Activated CD8-positive, alpha-beta memory T cell treated with anti-CD3 and anti-CD28 coated beads, Interleukin-2, amount 50 U/mL, for 1 hour (primary cell): ENCODE data around the gene ZNF865.

ENCODE experiments used
- DNase-seq: peaks from one replicate; pipeline ENCODE4 v3.0.0-alpha.2; 2020; ENCODE audit errors: extremely low read depth

Gene ZNF865

GRCh38 chr19:55605207-55605636 is 225 bp upstream of the ZNF865 start:
- DNase-seq: peak; percentile 95

- DNase-seq: no peak
Observed at GRCh38 chr19:55606471-55606787, 982 bp downstream of the ZNF865 start.

GRCh38 chr19:55606817-55607216 is 1.4 kb downstream of the ZNF865 start:
- DNase-seq: no peak

GRCh38 chr19:55609326-55609725 is 3.9 kb downstream of the ZNF865 start:
- DNase-seq: no peak

GRCh38 chr19:55611300-55611982 is 6.0 kb downstream of the ZNF865 start:
- no peak for DNase-seq

- DNase-seq: no peak
Observed at GRCh38 chr19:55611983-55612645, 6.7 kb downstream of the ZNF865 start.

- DNase-seq: no peak
Observed at GRCh38 chr19:55613396-55613795, 7.9 kb downstream of the ZNF865 start.

GRCh38 chr19:55613930-55614710 is 8.7 kb downstream of the ZNF865 start:
- DNase-seq: no peak

- DNase-seq: no peak
Observed at GRCh38 chr19:55614711-55615542, 9.5 kb downstream of the ZNF865 start.

- DNase-seq: no peak
Observed at GRCh38 chr19:55615543-55616394, 10.3 kb downstream of the ZNF865 start.

GRCh38 chr19:55616395-55616875 is 11.0 kb downstream of the ZNF865 start:
- no peak for DNase-seq

GRCh38 chr19:55617426-55617825 is 12.0 kb downstream of the ZNF865 start:
- DNase-seq: no peak

- DNase-seq: no peak
Observed at GRCh38 chr19:55618426-55618825, 13.0 kb downstream of the ZNF865 start.

GRCh38 chr19:55619286-55619685 is 13.8 kb downstream of the ZNF865 start:
- DNase-seq: no peak

- DNase-seq: no peak
Observed at GRCh38 chr19:55620410-55621204, 15.2 kb downstream of the ZNF865 start.

- DNase-seq: no peak
Observed at GRCh38 chr19:55621205-55621672, 15.8 kb downstream of the ZNF865 start.

GRCh38 chr19:55621673-55622231 is 16.3 kb downstream of the ZNF865 start:
- no peak for DNase-seq

- DNase-seq: no peak
Observed at GRCh38 chr19:55622242-55622969, 17.0 kb downstream of the ZNF865 start.

- no peak for DNase-seq
Observed at GRCh38 chr19:55623130-55623529, 17.7 kb downstream of the ZNF865 start.
